ENCODE data around the gene CAPN12. TPM values are rescaled to one million over a fixed set of nuclear protein-coding genes. Genes with fewer than 3 reads are reported as not detected.
"Not testable (repeated sequence)": the region's sequence is repeated elsewhere in the genome, so short reads cannot be mapped to it uniquely, and the experiment has no call there.

The CAPN12 gene, protein sequence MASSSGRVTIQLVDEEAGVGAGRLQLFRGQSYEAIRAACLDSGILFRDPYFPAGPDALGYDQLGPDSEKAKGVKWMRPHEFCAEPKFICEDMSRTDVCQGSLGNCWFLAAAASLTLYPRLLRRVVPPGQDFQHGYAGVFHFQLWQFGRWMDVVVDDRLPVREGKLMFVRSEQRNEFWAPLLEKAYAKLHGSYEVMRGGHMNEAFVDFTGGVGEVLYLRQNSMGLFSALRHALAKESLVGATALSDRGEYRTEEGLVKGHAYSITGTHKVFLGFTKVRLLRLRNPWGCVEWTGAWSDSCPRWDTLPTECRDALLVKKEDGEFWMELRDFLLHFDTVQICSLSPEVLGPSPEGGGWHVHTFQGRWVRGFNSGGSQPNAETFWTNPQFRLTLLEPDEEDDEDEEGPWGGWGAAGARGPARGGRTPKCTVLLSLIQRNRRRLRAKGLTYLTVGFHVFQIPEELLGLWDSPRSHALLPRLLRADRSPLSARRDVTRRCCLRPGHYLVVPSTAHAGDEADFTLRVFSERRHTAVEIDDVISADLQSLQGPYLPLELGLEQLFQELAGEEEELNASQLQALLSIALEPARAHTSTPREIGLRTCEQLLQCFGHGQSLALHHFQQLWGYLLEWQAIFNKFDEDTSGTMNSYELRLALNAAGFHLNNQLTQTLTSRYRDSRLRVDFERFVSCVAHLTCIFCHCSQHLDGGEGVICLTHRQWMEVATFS
- total RNA-seq: not detected
- long read RNA-seq, partial matches to known transcripts: 0 of 1 reads
- long read RNA-seq, other reads (novel, unspliced or antisense): 0 of 1 reads

- ATAC-seq (no peak), DNase-seq (no peak)
- intact Hi-C loops (cut with micrococcal nuclease): no loop called here
These were observed at the start of gene CAPN12 for GRCh38 chr19:38744298-38744681. Gene CAPN12 (minus strand): TSS chr19:38744474. CDS start chr19:38744165, 309 bp downstream.

- no peak for ATAC-seq
- intact Hi-C loops (cut with micrococcal nuclease): no loop called here
- DNase-seq: no peak
These were observed 49.4 kb upstream of the CAPN12 start for GRCh38 chr19:38793671-38794070.

DNA sequence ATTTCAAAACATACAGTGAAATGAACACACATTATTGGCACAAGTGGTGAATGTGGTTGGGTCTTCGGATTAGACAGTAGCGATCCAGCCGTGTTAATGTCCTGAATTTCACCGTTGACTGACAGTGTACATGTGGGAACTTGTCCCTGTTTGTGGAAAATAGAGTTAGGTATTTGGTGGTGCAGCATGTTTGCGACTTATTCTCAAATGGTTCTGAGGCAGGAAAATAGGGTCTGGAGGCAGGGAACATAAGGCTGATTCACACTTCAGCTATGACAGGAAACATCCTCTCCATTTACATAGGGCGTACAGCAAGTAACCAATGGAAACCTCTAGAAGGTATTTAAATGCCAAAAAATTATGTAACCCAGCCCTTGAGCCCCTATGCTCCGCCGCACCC lies 48.9 kb upstream of the CAPN12 start:
- no peak for DNase-seq
- intact Hi-C loops (cut with micrococcal nuclease): no loop called here
- no peak for ATAC-seq

DNA sequence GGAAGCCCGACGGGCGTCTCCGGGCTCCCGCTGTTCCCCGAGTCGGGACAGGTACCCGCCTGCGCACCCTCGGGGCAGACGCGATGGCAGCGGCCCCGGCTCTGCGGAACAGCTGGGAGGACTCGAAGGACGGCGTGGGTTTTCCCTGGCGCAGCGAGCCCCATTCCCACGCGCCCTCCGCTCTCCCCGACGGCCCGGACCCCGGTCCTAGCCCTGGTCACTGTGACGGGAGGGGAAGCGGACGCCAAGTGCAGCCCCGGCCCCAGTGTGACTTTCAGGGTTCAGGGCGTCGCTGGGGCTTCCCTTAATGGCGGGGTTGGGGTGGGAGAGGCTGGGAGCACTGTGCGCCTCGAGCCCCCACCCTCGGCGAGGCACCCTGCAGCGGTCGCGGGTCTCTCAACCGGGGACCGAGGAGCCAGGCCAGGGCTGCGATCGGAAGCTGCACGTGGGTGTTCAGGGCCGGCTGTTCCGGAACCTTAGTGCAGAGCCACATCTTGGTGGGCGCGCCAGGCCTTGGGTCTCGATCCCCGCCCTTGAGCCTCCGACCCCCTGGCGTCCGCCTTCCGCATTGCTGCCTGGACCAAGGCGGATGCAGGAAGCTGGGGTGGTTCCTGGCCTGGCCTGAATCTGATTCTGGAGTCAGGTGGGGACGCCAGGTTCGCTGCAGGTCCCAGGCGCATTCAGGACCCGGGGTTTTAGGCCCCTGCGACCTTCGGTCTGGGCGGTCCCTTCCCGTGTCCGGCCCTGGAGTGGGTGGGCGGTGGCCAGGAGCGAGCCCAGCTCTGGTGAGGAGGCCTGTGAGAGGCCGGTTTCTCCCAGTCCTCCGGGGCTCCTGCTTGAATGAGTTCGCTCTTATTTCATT lies 48.2 kb upstream of the CAPN12 start:
- DNase-seq: peak; percentile 72
- peak; percentile 46 for ATAC-seq
- intact Hi-C loops (cut with micrococcal nuclease): no loop called here

DNA sequence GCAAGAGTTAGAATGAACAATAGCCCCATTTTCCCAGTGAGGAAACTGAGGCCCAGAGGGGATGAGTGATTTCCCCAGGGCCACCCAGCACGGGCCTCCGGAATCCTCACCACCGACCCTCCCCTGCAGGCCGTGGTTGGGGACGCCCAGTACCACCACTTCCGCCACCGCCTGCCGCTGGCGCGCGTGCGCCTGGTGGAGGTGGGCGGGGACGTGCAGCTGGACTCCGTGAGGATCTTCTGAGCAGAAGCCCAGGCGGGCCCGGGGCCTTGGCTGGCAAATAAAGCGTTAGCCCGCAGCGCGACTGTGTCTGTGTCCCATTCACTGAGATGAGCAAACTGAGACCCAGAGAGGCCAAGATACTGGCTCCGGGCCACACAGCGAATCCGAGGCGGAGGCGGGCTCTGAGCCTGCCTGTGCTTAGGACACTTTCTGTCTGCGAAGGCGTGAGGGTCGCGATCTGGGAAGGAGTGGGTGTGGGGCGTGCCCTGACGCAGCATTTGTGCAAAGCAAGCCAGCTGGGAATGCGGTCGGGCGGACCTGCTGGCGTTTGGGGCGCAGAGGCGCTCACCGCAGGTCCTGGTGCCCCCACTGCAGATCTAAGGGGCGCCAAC lies 47.3 kb upstream of the CAPN12 start:
- DNase-seq; intact Hi-C loops (cut with micrococcal nuclease): not testable (repeated sequence)
- peak; percentile 96 for ATAC-seq

- ATAC-seq: peak; percentile 2
- not testable (repeated sequence) for DNase-seq
These were observed 46.5 kb upstream of the CAPN12 start for GRCh38 chr19:38790507-38791403.

GRCh38 chr19:38788478-38789243 lies 44.4 kb upstream of the CAPN12 start, which contains the start of gene LGALS7B:
Gene LGALS7B (plus strand): TSS chr19:38789200. CDS start chr19:38789227, 27 bp downstream.
- intact Hi-C loops (cut with micrococcal nuclease): no loop called here
- ATAC-seq: no peak
- no peak for DNase-seq

More at GRCh38 chr19:38790507-38791403, 46.5 kb upstream of the CAPN12 start:
- intact Hi-C loops (cut with micrococcal nuclease): not testable (repeated sequence)

DNA sequence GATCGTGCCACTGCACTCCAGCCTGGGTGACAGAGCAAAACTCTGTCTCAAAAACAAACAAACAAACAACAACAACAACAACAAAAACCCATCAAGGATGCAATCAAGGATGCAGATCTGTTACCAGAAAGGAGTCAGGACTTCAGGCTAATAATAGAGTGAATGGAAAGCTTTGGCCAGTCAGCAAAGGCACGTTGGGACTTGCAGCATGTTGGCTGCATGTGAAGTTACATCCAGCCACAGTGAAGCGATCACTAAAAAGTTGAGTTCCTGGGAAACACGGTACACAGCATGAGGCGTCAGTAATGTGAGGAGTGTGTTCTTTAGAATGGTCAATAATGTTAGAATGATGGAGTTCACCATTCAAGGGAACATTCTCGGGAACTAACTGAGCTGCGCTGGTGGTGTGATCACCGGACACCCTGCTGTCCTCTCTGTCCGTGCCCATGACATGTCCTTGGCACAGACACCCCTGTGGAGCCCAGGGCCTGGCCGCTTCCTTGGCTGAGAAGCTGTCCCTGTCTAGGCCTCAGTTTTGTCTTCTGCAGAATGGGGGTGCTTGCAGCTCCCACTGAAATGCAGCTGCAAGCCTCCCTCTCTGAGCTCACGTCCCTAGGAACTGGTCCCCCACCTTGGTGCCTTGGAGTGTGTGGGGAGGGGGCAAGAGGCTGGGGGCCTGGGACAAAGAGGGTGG lies 42.4 kb upstream of the CAPN12 start:
- DNase-seq: no peak
- no peak for ATAC-seq
- intact Hi-C loops (cut with micrococcal nuclease): no loop called here

- ATAC-seq; DNase-seq; intact Hi-C loops (cut with micrococcal nuclease): not testable (repeated sequence)
These were observed 41.8 kb upstream of the CAPN12 start for GRCh38 chr19:38786061-38786460.

- ATAC-seq (no peak), DNase-seq (no peak)
- intact Hi-C loops (cut with micrococcal nuclease): no loop called here
These were observed 41.0 kb upstream of the CAPN12 start for GRCh38 chr19:38785187-38785699.

- DNase-seq: no peak
- ATAC-seq: no peak
- intact Hi-C loops (cut with micrococcal nuclease): no loop called here
These were observed 40.0 kb upstream of the CAPN12 start for GRCh38 chr19:38784224-38784623.

DNA sequence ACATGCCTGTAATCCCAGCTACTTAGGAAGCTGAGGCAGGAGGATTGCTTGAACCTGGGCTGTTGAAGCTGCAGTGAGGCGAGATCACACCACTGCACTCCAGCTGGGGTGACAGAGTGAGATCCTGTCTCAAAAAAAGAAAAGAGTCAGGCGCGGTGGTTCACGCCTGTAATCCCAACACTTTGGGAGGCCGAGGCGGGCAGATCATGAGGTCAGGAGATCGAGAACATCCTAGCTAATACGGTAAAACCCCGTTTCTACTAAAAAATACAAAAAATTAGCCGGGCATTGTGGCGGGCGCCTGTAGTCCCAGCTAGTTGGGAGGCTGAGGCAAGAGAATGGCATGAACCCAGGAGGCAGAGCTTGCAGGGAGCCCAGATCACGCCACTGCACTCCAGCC lies 37.9 kb upstream of the CAPN12 start:
- DNase-seq; intact Hi-C loops (cut with micrococcal nuclease); ATAC-seq: not testable (repeated sequence)

- peak; percentile 20 for ATAC-seq
- intact Hi-C loops (cut with micrococcal nuclease): no loop called here
These were observed 36.8 kb upstream of the CAPN12 start for GRCh38 chr19:38781058-38781457.

DNA sequence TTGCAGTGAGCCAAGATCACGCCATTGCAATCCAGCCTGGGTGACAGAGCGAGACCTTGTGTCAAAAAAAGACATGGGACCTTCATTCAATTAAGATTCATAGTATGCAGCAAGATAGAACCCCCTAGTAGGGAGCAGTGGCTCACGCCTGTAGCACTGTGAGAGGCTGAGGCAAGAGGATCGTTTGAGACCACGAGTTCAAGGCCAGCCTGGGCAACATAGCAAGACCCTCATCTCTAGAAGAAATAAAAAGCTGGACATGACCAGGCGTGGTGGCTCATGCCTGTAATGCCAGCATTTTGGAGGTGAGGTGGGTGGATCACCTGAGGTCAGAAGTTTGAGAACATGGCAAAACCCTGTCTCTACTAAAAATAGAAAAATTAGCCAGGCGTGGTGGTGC lies 36.2 kb upstream of the CAPN12 start:
- intact Hi-C loops (cut with micrococcal nuclease): no loop called here
- ATAC-seq (no peak), DNase-seq (no peak)

More at GRCh38 chr19:38781058-38781457, 36.8 kb upstream of the CAPN12 start:
- DNase-seq: no peak

DNA sequence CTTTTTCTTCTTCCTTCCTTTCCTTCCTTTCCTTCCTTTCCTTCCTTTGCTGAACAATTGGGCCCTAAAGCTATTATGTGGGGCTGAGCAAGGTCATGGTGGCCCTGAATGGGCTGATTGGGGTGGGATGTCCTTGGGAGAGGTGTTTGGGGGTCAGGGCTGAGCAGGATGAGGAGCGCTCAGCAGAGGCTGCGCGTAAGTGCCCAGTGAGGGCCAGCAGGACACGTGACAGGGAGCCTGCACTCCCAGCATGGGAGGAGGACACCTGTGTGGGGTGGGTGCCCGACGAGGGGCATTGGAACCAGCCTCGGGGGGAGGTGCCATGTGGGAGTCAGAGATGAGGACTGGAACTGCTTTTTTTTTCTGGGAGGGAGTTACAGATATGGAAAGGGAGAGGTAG lies 34.5 kb upstream of the CAPN12 start:
- ATAC-seq: no peak
- no peak for DNase-seq
- intact Hi-C loops (cut with micrococcal nuclease): no loop called here

DNA sequence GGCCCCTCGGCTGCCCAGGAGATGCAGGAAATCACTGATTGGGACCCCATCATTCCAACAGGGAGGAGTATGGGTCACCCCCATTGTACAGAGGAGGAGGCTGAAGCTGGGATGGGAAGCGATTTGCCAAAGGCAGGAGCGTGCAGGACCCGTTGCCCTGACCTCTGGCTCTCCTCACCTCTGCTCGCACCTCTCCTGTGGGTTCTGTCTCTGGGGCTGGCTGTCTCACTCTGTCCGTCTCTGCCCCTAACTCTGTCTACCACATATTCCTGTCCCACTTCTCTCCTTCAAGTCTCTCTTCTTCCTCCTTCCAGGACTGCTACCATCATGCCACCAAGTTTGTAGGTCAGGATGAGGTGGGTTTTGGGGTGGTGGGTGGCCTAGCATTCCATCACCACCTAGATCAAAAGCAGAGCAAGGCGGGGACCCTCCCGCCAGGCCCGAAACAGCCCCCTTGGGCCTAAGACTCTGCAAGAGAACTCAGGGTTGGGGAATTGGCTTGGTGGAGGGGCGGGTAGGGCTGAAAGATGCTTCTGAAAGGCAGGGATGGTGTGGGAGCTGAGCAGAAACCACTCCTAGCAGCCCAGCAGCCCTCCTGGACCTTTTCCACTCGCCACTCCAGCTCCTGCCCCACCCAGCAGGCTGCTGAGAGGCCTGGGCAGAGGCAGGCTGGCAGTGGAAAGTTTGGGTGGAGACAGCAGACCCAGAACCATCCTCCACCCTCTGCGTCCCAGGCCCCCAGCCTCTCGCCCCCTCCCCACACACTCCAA lies 30.1 kb upstream of the CAPN12 start:
- ATAC-seq: no peak
- intact Hi-C loops (cut with micrococcal nuclease): no loop called here
- DNase-seq: no peak
